Prostate gland (tissue), 2 donors: Measurements from ENCODE around the gene PCDH1.
A peak's percentile ranks its signal among the peaks of the same experiment; 100 is the strongest.

Experiments used
- CTCF ChIP-seq, 4 experiments: fragments of 200-600 bp in 2 of 4; fragments of 450-650 bp in 2 of 4; sonication (generic) in 2 of 4; IDR thresholded peaks; 1 replicate in 3 of 4; 2 replicates in 1 of 4; pipeline ENCODE4 v1.5.1; 2016 to 2019; ENCODE audit warnings: antibody characterized with exemption in 4 of 4, mild to moderate bottlenecking in 2 of 4, moderate library complexity in 2 of 4
- POLR2AphosphoS5 ChIP-seq: sonication (generic); formaldehyde crosslinking; IDR thresholded peaks from one replicate; pipeline ENCODE4 v1.6.1; 2017; ENCODE audit warnings: antibody characterized with exemption

DNA sequence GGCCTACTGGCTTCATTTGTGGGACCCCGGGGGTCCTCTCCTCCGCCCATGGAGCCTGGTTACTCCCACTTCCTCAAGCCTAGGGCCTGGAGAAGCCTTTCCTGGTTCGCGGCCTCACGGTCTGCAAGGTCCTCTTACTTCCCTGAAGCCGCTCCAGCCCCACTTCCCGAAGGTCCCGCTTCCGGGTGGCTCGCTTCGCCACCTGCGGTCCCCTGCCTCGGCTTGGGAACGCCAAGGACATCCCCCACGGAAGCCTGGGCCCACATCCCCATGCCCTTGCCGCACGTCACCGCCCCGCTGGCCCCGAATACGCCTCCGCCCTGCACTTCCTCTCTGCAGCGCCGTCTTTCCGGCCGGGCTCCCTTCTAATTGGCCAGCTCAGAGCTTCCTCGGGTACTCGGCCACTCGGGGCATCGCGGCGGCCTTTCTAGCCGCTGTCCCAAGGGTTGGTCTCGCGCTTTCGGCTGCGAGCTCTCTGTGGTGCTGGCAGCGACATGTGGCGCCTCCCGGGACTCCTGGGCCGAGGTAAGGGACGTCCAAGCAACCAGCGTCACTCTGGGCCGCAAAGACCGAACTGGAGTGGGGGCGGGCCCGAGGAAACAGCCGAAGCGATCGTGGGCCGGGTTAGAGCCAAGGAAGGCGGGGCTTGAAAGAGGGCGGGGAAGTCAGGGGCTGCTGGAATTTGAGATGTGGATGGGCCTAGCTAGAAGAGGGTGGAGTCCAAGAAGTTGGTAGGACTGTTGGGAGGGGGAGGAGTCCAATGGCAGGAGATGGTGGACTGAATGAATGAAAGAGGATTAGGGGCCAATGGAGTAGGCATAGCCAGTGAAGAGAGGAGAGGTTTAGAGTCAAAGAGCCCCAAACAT is 45.5 kb upstream of the PCDH1 start, which contains the start of gene DELE1:
- peak in 2 of 4 experiments; percentile 13 to 22 for TF ChIP-seq CTCF (IDR thresholded peaks at IDR 0.05)
- TF ChIP-seq POLR2AphosphoS5 = peak; percentile 88
